HL-60/S4 treated with phorbol 12-myristate 13-acetate at 8.2 ng/mL for 4 days and 3 days (cell line): ENCODE data around the gene CCR2.

Source experiments
- in situ Hi-C: fragments of 300-500 bp; cut with MboI; formaldehyde crosslinking; loops from 2 replicates; pipeline ENCODE4 v1.15.0; 2022; ENCODE audit warnings: low sequenced_read_pairs

Gene CCR2

GRCh38 chr3:46353090-46353489 is 821 bp upstream of the CCR2 start:
- in situ Hi-C loops: loop anchor here (25.0 kb wide), 2 partner anchors 141 to 416 kb away; partner anchors contain the start of genes CCR1 and CXCR6

DNA sequence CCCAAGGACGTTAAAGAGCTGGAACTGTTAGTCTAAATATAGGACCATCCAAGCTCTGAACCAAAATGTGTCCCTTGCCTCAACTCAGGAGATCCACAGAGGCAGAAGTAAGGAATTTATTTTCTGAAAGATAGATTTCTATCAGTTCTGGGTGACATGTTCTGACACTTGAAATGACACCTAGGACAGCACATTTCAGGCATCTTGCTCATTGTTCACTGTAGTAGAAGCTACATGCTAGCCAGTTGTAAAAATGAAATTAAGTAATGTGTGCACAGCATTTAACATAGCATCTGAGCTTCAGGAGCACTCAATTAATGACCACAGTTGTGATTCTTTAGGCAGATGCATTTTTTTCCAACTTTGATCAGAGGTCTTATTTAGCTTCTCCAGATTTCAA is 567 bp downstream of the CCR2 start:
- in situ Hi-C loops: loop anchor here (25.0 kb wide), 2 partner anchors 142 to 417 kb away; partner anchors contain the start of genes CCR1 and CXCR6

DNA sequence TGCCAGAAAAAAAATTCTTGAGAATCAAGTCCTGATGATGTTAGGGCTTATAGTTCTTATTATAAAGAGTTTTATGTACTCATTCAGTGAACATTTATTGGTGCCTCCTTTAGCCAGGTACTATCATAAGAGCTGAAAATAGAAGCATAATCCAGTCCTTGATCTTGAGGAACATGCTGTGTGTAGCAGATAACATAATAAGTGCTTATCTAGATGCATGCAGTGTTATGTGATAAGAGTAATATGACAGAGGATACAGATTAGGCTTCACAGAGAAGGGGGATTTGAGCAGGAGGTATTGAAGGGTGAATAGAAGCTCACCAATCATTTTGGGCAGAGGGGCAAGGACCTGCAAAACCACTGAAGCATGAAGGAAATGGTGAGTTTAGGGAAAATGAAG is 1.1 kb downstream of the CCR2 start:
- in situ Hi-C loops: loop anchor here (25.0 kb wide), 2 partner anchors 143 to 418 kb away; partner anchors contain the start of genes CCR1 and CXCR6

- in situ Hi-C loops: loop anchor here (25.0 kb wide), 2 partner anchors 144 to 419 kb away; partner anchors contain the start of genes CCR1 and CXCR6
These were observed 2.4 kb downstream of the CCR2 start for GRCh38 chr3:46356276-46356675.

DNA sequence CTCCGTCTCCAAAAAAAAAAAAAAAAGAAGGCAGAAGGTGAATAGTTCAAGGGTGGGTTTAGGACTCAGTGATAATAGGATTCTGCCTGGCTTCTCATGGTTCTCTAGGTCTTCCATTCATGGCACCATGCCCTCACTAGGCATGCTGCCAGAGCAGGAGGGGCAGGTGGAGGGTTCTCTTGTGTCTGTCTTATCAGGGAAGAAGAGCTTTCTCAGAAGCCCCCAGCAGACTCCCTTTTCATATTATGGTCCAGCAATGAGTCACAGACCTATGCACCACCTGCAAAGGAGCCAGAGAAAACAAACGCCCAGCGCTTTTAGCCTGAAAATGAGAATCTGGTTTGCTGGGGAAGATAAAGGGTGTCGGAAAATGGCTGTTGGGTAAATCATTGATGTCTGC is 3.0 kb downstream of the CCR2 start:
- in situ Hi-C loops: loop anchor here (25.0 kb wide), 2 partner anchors 145 to 420 kb away; partner anchors contain the start of genes CCR1 and CXCR6

- in situ Hi-C loops: loop anchor here (25.0 kb wide), 2 partner anchors 146 to 421 kb away; partner anchors contain the start of genes CCR1 and CXCR6
These were observed 4.6 kb downstream of the CCR2 start for GRCh38 chr3:46358466-46358865.

GRCh38 chr3:46359733-46360493 is 6.0 kb downstream of the CCR2 start:
- in situ Hi-C loops: loop anchor here (25.0 kb wide), 2 partner anchors 148 to 423 kb away; partner anchors contain the start of genes CCR1 and CXCR6

GRCh38 chr3:46360907-46361306 is 7.0 kb downstream of the CCR2 start:
- in situ Hi-C loops: loop anchor here (25.0 kb wide), 2 partner anchors 149 to 424 kb away; partner anchors contain the start of genes CCR1 and CXCR6

- in situ Hi-C loops: loop anchor here (25.0 kb wide), 2 partner anchors 149 to 424 kb away; partner anchors contain the start of genes CCR1 and CXCR6
These were observed 7.7 kb downstream of the CCR2 start for GRCh38 chr3:46361408-46362283.

- in situ Hi-C loops: loop anchor here (25.0 kb wide), 2 partner anchors 153 to 428 kb away; partner anchors contain the start of genes CCR1 and CXCR6
These were observed 11.1 kb downstream of the CCR2 start for GRCh38 chr3:46365041-46365440.

DNA sequence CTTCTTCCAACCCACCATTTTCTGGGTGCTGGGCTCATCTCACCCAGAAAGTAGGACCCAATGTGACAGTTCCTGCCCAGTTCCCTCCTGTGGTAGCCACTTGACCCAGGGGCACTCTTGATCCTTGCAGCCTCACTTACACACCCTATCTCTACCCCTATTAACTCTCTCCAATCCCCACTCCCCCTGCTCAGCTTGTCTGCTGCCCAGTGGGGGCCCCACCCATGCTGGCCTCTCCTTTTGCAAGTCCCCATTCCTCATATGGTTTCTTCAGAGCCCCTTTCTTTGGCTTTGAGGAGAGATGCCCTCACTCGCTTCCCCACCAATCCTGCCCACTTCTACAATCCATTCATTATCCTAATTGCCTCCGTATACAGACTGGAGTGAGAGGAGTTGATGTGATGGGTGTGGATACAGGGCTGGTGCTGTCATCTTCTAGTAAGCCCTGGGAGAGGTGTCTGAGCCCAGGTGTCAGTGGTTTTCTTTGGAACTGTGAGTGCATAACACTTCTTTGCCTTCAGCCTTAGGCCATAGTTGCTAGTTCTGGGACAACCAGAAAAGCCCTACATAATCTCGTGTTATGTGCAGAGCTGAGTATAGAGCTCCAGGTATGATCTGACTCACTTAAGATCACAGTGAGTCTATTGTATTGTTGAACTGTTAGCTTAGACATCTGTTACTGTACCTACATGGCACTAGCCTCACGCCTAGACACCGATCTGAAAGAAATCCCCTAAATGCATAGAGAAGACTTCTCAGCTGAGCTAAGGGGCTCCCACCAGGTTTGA is 12.0 kb downstream of the CCR2 start:
- in situ Hi-C loops: loop anchor here (25.0 kb wide), 2 partner anchors 154 to 429 kb away; partner anchors contain the start of genes CCR1 and CXCR6

GRCh38 chr3:46367811-46368210 is 13.9 kb downstream of the CCR2 start:
- in situ Hi-C loops: loop anchor here (25.0 kb wide), 2 partner anchors 156 to 431 kb away; partner anchors contain the start of genes CCR1 and CXCR6

- in situ Hi-C loops: loop anchor here (25.0 kb wide), 2 partner anchors 156 to 431 kb away; partner anchors contain the start of genes CCR1 and CXCR6
These were observed 14.7 kb downstream of the CCR2 start for GRCh38 chr3:46368569-46368968.

- in situ Hi-C loops: loop anchor here (25.0 kb wide), 2 partner anchors 157 to 432 kb away; partner anchors contain the start of genes CCR1 and CXCR6
These were observed 15.2 kb downstream of the CCR2 start for GRCh38 chr3:46369151-46369550.

- in situ Hi-C loops: loop anchor here (10.0 to 25.0 kb wide), 3 partner anchors 157 to 432 kb away; partner anchors contain the start of genes CCR1 and CXCR6
These were observed 15.8 kb downstream of the CCR2 start for GRCh38 chr3:46369675-46370132.

- in situ Hi-C loops: loop anchor here (10.0 to 25.0 kb wide), 3 partner anchors 159 to 434 kb away; partner anchors contain the start of genes CCR1 and CXCR6
These were observed 17.1 kb downstream of the CCR2 start, which contains the start of gene CCR5 for GRCh38 chr3:46370839-46371518. TSS of gene CCR5 (plus strand) at chr3:46370946. CDS start at chr3:46372903, 1,957 bp downstream.

DNA sequence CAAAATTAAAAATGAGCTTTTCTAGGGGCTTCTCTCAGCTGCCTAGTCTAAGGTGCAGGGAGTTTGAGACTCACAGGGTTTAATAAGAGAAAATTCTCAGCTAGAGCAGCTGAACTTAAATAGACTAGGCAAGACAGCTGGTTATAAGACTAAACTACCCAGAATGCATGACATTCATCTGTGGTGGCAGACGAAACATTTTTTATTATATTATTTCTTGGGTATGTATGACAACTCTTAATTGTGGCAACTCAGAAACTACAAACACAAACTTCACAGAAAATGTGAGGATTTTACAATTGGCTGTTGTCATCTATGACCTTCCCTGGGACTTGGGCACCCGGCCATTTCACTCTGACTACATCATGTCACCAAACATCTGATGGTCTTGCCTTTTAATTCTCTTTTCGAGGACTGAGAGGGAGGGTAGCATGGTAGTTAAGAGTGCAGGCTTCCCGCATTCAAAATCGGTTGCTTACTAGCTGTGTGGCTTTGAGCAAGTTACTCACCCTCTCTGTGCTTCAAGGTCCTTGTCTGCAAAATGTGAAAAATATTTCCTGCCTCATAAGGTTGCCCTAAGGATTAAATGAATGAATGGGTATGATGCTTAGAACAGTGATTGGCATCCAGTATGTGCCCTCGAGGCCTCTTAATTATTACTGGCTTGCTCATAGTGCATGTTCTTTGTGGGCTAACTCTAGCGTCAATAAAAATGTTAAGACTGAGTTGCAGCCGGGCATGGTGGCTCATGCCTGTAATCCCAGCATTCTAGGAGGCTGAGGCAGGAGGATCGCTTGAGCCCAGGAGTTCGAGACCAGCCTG is 17.8 kb downstream of the CCR2 start:
- in situ Hi-C loops: loop anchor here (10.0 to 25.0 kb wide), 3 partner anchors 159 to 434 kb away; partner anchors contain the start of genes CCR1 and CXCR6
